HEK293 (cell line): ENCODE data around the gene TMC6.

Source experiments
- CTCF ChIA-PET: fragments of 350-600 bp; formaldehyde crosslinking; extraction: SDS; loops from one replicate; lab custom pipeline; 2021; ENCODE audit warnings: antibody characterized with exemption; lab: Yijun Ruan, JAX
- POLR2A ChIA-PET: fragments of 300-600 bp; formaldehyde crosslinking; extraction: SDS; loops from one replicate; lab custom pipeline; 2020; ENCODE audit warnings: antibody characterized with exemption, inconsistent platforms; lab: Yijun Ruan, JAX
- H3K27ac ChIP-seq: fragments of 200-500 bp; sonication (Bioruptor generic); 2 replicates; pipeline ENCODE4 v1.5.1; 2014; ENCODE audit warnings: low read depth, low read length, control low read depth, inconsistent platforms; ENCODE audit errors: extremely low read depth
- H3K36me3 ChIP-seq, 2 experiments: fragments of 200-500 bp in 1 of 2; sonication (Bioruptor generic) in 1 of 2; 1 replicate in 1 of 2; 2 replicates in 1 of 2; pipeline ENCODE4 v1.5.1; 2014 to 2017; ENCODE audit warnings: inconsistent platforms in 2 of 2, low read length in 2 of 2; ENCODE audit not compliant: control insufficient read depth in 2 of 2, insufficient read depth in 1 of 2
- H3K4me1 ChIP-seq: fragments of 200-500 bp; sonication (Bioruptor generic); 2 replicates; pipeline ENCODE4 v1.5.1; 2014; ENCODE audit warnings: mild to moderate bottlenecking, low read length, inconsistent platforms; ENCODE audit not compliant: control insufficient read depth, insufficient read depth
- H3K4me3 ChIP-seq: 2 replicates; pipeline ENCODE4 v1.5.1; 2011; ENCODE audit warnings: low read depth, mild to moderate bottlenecking, control low read depth, low read length, moderate library complexity
- H3K9me3 ChIP-seq: fragments of 200-500 bp; sonication (Bioruptor generic); 2 replicates; pipeline ENCODE4 v1.5.1; 2014; ENCODE audit warnings: low read depth, low read length, inconsistent platforms; ENCODE audit not compliant: control insufficient read depth, insufficient read depth
- GLI4 ChIP-seq: fragments of 450-650 bp; formaldehyde crosslinking; IDR thresholded peaks from 2 replicates; pipeline ENCODE4 v1.5.1; 2016; ENCODE audit warnings: missing biosample characterization, missing genetic modification characterization
- REST ChIP-seq: fragments of 450-650 bp; formaldehyde crosslinking; IDR thresholded peaks from 2 replicates; pipeline ENCODE4 v1.5.1; 2016; ENCODE audit warnings: missing biosample characterization, missing genetic modification characterization
- SCRT1 ChIP-seq: fragments of 450-650 bp; formaldehyde crosslinking; IDR thresholded peaks from 2 replicates; pipeline ENCODE4 v1.5.1; 2016; ENCODE audit warnings: missing biosample characterization, missing genetic modification characterization, borderline replicate concordance
- ZBTB26 ChIP-seq: fragments of 450-650 bp; formaldehyde crosslinking; optimal IDR thresholded peaks from 2 replicates; pipeline ENCODE3; 2016; ENCODE audit warnings: missing biosample characterization, mild to moderate bottlenecking, missing genetic modification characterization
- ZNF121 ChIP-seq: fragments of 450-650 bp; formaldehyde crosslinking; IDR thresholded peaks from 2 replicates; pipeline ENCODE4 v1.5.1; 2016; ENCODE audit warnings: missing biosample characterization, missing genetic modification characterization
- ZNF138 ChIP-seq: fragments of 450-650 bp; formaldehyde crosslinking; IDR thresholded peaks from 2 replicates; pipeline ENCODE4 v1.5.1; 2016; ENCODE audit warnings: missing biosample characterization, missing genetic modification characterization, borderline replicate concordance
- ZNF174 ChIP-seq: fragments of 450-650 bp; formaldehyde crosslinking; IDR thresholded peaks from 2 replicates; pipeline ENCODE4 v1.5.0; 2017; ENCODE audit warnings: missing biosample characterization, mild to moderate bottlenecking, missing genetic modification characterization
- ZNF239 ChIP-seq: fragments of 450-650 bp; formaldehyde crosslinking; IDR thresholded peaks from 2 replicates; pipeline ENCODE4 v1.5.1; 2016; ENCODE audit warnings: missing biosample characterization, missing genetic modification characterization
- ZNF341 ChIP-seq: fragments of 450-650 bp; formaldehyde crosslinking; IDR thresholded peaks from 2 replicates; pipeline ENCODE4; 2016; ENCODE audit warnings: low read depth, missing biosample characterization, missing genetic modification characterization
- ZNF48 ChIP-seq: fragments of 450-650 bp; formaldehyde crosslinking; IDR thresholded peaks from 2 replicates; pipeline ENCODE4 v1.5.1; 2016; ENCODE audit warnings: missing biosample characterization, missing genetic modification characterization
- ZNF561 ChIP-seq: fragments of 450-650 bp; IDR thresholded peaks from 2 replicates; pipeline ENCODE4 v1.5.1; 2018; ENCODE audit warnings: missing biosample characterization, missing genetic modification characterization, borderline replicate concordance
- ZNF624 ChIP-seq: fragments of 450-650 bp; formaldehyde crosslinking; IDR thresholded peaks from 2 replicates; pipeline ENCODE4 v1.5.1; 2017; ENCODE audit warnings: missing biosample characterization, missing genetic modification characterization
- ZNF639 ChIP-seq: fragments of 450-650 bp; formaldehyde crosslinking; IDR thresholded peaks from 2 replicates; pipeline ENCODE4 v1.5.1; 2016; ENCODE audit warnings: missing biosample characterization, missing genetic modification characterization
- ZNF792 ChIP-seq: fragments of 450-650 bp; formaldehyde crosslinking; IDR thresholded peaks from 2 replicates; pipeline ENCODE4 v1.5.1; 2016; ENCODE audit warnings: missing biosample characterization, missing genetic modification characterization
- ZSCAN16 ChIP-seq: fragments of 450-650 bp; formaldehyde crosslinking; IDR thresholded peaks from 2 replicates; pipeline ENCODE4 v1.5.1; 2016; ENCODE audit warnings: missing biosample characterization, missing genetic modification characterization
- ZSCAN23 ChIP-seq: fragments of 450-650 bp; formaldehyde crosslinking; IDR thresholded peaks from 2 replicates; pipeline ENCODE4 v1.5.1; 2016; ENCODE audit warnings: missing biosample characterization, missing genetic modification characterization
- TF ChIP-seq, protein P1 (sequence below): fragments of 450-650 bp; formaldehyde crosslinking; IDR thresholded peaks from 2 replicates; pipeline ENCODE4 v1.5.1; 2016; ENCODE audit warnings: missing biosample characterization, missing genetic modification characterization
- TF ChIP-seq, protein P2 (sequence below): IDR thresholded peaks from 2 replicates; pipeline ENCODE4 v1.6.1; 2011; ENCODE audit warnings: mild to moderate bottlenecking, low read depth, low read length, borderline replicate concordance
- TF ChIP-seq, protein P3 (sequence below): fragments of 450-650 bp; formaldehyde crosslinking; IDR thresholded peaks from 2 replicates; pipeline ENCODE4 v1.5.1; 2017; ENCODE audit warnings: missing biosample characterization, missing genetic modification characterization

Gene TMC6

GRCh38 chr17:78106211-78106610 lies 22.3 kb downstream of the TMC6 start:
- Histone ChIP-seq H3K4me3 (no peak overlapping the region), H3K36me3 (peaks cover 3 to 35% of the 10 kb centered on the region in 2 experiments), H3K27ac (no peak overlapping the region), H3K4me1 (no peaks in the 10 kb centered on the region; the same call in 1 of the 2 replicates), H3K9me3 (no peaks in the 10 kb centered on the region)
- CTCF ChIA-PET: interaction anchor here (0.6 to 0.7 kb wide), 2 partner anchors 9 to 21 kb away, joined by 3 to 5 read pairs; no protein-coding TSS in a partner anchor
- no peak for TF ChIP-seq ZSCAN16
- no peak for TF ChIP-seq ZNF561
- no peak for TF ChIP-seq ZNF639 (tag by site-specific recombination)
- no peak for TF ChIP-seq ZNF792 (tag by site-specific recombination)
- TF ChIP-seq ZSCAN23: no peak
- no peak for TF ChIP-seq ZNF624 (tag by site-specific recombination)
- TF ChIP-seq ZNF138 (tag by site-specific recombination): no peak
- no peak for TF ChIP-seq ZNF341 (tag by site-specific recombination)
- no peak for TF ChIP-seq ZNF121 (tag by site-specific recombination)
- TF ChIP-seq, protein P1, sequence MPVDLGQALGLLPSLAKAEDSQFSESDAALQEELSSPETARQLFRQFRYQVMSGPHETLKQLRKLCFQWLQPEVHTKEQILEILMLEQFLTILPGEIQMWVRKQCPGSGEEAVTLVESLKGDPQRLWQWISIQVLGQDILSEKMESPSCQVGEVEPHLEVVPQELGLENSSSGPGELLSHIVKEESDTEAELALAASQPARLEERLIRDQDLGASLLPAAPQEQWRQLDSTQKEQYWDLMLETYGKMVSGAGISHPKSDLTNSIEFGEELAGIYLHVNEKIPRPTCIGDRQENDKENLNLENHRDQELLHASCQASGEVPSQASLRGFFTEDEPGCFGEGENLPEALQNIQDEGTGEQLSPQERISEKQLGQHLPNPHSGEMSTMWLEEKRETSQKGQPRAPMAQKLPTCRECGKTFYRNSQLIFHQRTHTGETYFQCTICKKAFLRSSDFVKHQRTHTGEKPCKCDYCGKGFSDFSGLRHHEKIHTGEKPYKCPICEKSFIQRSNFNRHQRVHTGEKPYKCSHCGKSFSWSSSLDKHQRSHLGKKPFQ: no peak
- TF ChIP-seq, protein P2, sequence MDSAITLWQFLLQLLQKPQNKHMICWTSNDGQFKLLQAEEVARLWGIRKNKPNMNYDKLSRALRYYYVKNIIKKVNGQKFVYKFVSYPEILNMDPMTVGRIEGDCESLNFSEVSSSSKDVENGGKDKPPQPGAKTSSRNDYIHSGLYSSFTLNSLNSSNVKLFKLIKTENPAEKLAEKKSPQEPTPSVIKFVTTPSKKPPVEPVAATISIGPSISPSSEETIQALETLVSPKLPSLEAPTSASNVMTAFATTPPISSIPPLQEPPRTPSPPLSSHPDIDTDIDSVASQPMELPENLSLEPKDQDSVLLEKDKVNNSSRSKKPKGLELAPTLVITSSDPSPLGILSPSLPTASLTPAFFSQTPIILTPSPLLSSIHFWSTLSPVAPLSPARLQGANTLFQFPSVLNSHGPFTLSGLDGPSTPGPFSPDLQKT: no peak
- no peak for TF ChIP-seq ZNF239 (tag by site-specific recombination)
- no peak for TF ChIP-seq SCRT1 (tag by site-specific recombination)
- TF ChIP-seq, protein P3, sequence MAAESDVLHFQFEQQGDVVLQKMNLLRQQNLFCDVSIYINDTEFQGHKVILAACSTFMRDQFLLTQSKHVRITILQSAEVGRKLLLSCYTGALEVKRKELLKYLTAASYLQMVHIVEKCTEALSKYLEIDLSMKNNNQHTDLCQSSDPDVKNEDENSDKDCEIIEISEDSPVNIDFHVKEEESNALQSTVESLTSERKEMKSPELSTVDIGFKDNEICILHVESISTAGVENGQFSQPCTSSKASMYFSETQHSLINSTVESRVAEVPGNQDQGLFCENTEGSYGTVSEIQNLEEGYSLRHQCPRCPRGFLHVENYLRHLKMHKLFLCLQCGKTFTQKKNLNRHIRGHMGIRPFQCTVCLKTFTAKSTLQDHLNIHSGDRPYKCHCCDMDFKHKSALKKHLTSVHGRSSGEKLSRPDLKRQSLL (tag by site-specific recombination): no peak
- no peak for TF ChIP-seq ZNF48 (tag by site-specific recombination)
- no peak for TF ChIP-seq GLI4
- TF ChIP-seq ZBTB26 (tag by site-specific recombination): no peak
- TF ChIP-seq REST: no peak
- no peak for TF ChIP-seq ZNF174
- POLR2A ChIA-PET: interaction anchor here (1.0 kb wide), 1 partner anchor 9 kb away, joined by 5 read pairs; no protein-coding TSS in a partner anchor
